Measurements from ENCODE around the gene TBX4.

Gene TBX4

GRCh38 chr17:61534414-61534813, 82.2 kb downstream of the TBX4 start:
- DNase-seq = no peak

Measured in T-helper 2 cell (primary cell).